Middle frontal gyrus (tissue), 1 donor: ENCODE measurements around the gene GSTT2.
"Not testable (repeated sequence)": the region's sequence is repeated elsewhere in the genome, so short reads cannot be mapped to it uniquely, and the experiment has no call there.

ENCODE experiments used
- DNase-seq: peaks from one replicate; pipeline ENCODE4 v3.0.0-alpha.2; 2015; ENCODE audit warnings: low spot score; ENCODE audit errors: extremely low spot score

The GSTT2 gene

DNA sequence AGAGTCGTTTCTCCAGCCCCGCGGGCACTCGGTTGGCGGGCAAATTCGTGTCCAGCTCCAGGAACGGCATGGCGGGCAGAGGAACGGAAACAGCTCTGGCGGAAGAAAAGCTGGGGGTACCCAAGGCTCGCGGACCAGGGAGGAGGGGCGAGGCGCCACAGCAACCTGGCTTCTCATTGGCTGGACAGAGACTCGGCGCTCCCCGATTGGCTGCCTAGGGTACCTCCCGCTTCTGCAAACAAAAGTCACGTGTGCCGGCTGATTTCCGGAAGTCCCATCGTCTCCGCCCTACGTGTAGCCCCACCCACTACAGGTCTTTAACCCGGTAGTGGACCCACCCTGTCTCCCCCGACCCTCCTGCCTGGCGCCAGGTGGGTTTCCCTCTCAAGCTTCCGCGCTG, 5.6 kb upstream of the GSTT2 start, which contains the start of gene DDT:
Gene DDT, minus strand, starts transcription at position 97 of the 400 bp plus-strand sequence. Its CDS starts 27 bp downstream, at position 70.
- not testable (repeated sequence) for DNase-seq

DNA sequence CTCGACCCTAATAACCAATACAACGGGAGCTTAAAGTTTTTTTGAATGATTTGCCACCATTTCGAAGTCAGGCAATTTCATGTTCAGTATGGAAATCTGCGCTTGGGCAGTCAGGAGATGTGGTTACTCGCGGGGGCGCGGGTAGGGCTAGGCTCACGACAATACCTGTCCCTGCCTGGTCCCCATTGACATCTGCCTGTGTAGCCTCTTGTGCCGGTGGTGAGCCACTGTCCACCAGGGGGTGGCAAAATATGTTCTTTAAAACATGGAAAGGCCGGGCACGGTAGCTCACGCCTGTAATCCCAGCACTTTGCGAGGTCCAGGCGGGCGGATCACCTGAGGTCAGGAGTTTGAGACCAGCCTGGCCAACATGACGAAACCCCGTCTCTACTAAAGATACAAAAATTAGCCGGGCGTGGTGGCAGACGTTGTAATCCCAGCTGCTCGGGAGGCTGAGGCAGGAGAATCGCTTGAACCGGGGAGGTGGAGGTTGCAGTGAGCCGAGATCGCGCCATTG, 5.0 kb upstream of the GSTT2 start:
- not testable (repeated sequence) for DNase-seq

DNA sequence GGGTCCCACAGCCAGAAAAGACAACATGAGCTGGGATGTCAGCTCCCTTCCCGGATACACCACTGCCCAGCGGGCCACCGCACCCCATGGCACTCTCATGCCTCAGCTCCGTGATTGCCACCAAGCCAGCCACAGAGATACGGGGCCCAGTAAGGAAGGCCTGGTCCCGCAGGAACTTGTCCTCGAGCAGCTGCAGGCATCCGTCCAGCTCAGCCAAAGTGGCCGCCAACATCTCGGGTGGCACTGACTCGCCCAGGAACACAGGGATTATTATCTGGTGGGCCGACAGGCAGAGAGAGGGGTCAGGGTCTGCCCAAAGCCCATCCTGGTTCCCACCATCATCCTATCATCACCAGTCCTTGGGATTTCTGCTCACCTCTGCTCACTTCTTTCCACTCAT, 2.6 kb upstream of the GSTT2 start:
- DNase-seq: not testable (repeated sequence)

DNA sequence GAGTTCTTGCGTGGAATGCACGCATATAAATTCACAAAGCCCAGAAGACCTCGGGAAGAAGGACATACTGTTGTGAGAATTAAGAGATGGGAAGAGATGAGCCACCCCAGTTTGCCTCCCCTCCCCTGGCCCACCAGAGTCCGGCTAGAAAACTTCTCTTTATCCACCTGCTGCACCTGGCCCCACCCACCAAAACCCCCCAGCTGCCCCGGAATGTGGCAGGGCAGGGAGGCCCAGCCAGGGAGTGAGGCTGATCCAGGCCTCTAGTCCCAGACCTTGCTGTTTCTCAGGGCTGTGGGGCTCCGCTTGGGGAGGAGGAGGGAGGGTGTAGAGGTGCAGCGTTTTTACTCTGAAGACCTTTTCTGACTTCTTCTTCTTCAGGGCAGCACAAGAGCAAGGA, 633 bp downstream of the GSTT2 start:
- not testable (repeated sequence) for DNase-seq

DNA sequence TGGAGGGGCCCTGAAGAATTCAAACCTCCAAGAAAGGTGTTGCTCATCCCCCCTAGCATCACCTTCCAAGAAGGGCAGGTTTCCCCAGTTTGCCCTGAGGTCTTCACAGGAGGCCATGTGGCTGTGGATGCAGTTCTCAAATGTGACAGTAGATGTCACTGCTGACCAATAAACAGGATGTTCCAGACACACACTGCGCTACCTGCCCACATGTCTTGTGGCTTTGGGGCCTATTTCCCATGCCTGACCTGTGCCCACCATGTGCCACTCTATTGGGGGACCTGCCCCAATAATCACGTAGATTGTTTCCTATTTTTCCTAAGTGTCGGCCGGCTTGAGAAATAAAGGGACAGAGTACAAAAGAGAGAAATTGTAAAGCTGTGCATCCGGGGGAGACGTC, 4.5 kb downstream of the GSTT2 start:
- DNase-seq: peak; percentile 6

DNA sequence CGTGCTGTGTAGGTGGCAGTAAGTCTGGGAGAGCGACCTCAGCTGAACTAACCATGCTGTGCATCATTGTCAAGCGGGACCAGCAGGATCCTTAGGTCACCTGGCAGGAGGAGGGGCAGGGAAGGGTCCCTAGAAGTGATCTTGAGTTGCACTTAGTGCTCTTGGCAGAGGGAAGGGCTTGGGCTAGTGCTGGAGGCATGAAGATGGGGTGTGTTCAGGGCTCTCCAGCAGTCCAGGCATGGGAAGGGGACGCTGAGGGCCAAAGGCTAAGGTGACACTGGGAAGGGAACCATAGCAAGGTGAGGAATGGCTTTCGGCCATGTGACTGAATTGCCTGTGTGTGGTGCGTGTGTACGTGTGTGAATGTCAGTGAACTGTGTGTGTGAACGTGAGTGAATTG, 6.2 kb downstream of the GSTT2 start:
- DNase-seq: not testable (repeated sequence)

DNA sequence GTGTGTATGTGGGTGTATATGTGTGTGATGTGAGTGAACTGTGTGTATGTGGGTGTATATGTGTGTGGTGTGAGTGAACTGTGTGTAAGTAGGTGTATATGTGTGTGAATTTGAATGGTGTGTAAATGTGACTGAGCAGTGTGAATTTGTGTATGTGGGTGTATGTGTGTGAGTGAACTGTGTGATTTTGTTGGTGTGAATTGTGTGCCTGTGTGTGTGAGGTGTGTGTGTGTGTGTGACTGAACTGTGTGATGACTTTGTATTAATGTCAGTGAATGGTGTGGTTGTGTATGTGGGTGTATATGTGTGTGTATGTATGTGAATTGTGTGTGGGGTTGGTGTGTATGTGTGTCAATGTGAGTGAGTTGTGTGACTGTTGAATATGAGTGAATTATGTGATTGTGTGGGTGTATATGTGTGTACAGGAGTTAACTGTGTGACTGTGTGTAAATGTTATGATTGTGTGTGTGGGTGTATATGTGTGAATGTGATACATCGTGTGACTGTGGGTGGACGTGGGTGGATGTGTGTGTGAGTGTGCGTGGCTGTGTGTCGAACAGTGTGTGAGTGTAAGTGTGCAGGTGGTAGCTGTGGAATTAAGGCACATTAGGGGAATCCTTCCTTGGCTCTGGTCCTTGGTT, 6.7 kb downstream of the GSTT2 start:
- DNase-seq: not testable (repeated sequence)

DNA sequence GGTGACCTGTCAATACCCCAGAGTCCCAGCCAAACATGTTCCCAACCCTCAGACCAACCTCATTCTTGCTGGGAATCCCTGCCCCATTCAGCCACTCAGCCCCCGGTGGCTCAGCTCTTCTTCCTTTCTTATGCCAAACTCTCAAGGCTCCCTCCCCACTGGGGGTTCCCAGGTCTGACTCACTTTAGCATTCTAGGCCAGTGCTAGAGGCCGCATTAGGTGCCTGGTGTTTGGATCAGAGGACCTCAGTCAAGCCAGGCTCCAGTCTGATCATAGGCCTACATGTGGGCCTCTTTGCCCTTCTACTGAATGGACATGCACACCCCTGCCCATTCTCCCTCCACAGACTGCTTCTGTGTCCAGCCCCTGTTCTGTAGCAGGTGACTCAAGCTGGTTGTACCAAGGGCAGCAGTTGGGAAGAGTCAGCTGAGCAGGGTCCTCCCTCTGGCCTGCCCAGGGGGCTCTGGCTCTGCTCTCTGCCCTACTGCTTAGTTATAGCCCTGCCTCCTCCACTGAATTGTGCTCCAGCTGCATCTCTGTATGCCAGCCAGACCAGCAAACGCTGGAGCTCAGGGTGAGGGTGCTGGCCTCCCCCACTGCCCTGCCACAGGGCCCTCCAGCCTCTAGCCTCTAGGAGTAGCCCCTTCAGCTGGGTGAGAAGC, 9.8 kb downstream of the GSTT2 start:
- not testable (repeated sequence) for DNase-seq

DNA sequence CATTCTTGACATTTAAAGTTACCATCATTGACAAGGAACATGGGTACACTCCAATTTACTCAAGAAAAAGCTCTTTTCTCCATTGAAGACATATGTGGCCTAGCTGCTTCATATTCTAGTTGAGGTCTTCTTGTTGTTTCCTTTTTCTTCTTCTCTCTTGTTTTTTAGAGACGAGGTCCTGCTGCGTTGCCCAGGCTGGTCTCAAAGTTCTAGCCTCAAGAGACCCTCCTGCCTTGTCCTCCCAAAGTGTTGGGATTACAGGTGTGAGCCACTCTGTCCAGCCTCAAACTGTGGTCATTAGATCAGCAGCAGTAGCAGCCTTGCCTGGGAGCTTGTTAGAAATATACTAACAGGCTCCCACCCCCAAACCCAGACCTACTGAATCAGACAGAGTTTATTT, 13.1 kb downstream of the GSTT2 start:
- not testable (repeated sequence) for DNase-seq

DNA sequence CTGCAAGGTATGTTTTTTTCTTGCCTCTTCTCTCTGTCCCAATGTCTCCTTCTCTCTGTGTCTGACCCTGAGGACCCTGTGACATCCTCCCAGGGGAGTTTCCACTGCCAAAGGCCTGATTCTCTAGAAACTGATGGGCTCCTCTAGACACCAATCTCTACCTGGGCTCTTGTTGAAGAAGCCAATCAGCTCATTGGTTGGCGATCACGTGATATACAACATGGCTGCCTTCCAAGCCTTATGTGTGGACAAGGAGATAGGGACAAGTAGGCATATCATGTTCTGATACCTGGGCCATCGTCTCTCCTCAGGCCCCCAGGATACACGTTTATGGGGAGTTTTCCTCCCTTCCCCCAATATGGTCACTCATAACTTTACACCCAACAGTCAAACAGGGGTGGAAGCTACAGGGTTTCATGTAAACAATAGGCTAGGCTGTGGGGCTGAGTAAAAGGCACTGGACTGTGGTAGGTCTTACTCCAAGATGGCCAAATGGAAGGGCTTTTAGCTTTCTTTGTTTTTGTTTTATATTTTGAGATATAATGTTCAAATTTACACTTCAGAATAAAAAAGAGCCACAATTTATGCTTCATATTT, 13.7 kb downstream of the GSTT2 start:
- not testable (repeated sequence) for DNase-seq

DNA sequence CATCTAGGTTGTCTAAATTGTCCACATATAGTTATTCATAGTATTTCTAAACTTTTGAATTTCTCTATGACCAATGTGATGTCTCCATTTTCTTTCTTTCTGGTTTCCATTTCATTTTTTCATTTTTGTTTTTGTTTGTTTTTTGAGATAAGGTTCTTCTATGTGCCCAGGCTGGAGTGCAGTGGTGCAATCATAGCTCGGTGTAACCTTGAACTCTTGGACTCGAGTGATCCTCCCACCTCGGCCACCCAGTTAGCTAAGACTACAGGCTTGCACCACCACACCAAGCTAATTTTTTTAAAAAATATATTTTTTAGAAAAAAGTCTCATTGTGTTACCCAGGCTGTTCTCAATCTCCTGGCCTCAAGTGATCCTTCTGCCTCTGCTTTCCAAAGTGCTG, 17.2 kb downstream of the GSTT2 start:
- no peak for DNase-seq

DNA sequence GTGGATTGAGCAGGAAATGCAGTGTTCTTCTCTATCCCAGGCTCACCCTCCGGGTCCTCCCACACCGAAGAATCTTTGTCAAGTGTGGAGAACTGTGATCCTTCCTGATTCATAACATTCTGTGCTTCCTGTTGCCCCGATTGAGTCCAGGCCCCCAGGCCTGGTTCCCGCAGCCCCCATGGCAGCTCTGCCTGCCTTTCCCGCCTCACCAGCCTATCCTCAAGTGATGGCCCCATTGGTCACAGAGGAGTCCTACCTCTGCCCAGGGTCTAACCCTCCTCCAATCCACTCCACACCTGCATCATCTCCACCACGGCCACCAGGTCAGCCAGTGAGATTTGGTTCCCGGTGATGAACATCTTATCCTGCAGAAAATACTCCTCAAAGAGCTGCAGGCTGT, 19.8 kb downstream of the GSTT2 start:
- DNase-seq: not testable (repeated sequence)

DNA sequence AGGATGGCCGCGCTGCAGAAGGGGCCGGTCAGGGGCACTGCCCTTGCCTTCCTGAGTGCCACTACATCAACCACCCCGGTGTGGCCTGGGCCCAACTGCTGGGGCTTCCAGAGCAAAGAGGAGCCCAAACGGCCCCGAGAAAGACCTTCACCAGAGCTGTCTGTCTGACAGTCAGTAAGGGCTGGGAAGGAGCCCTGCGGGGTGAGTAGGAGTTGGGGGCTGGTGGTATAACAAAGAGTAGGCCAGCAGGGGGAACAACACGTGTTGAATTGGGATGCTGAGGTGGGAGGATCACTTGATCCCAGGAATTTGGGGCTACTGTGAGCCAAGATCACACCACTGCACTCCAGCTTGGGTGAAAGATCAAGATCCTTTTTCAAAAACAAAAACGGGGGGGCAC, 21.4 kb downstream of the GSTT2 start:
- no peak for DNase-seq

DNA sequence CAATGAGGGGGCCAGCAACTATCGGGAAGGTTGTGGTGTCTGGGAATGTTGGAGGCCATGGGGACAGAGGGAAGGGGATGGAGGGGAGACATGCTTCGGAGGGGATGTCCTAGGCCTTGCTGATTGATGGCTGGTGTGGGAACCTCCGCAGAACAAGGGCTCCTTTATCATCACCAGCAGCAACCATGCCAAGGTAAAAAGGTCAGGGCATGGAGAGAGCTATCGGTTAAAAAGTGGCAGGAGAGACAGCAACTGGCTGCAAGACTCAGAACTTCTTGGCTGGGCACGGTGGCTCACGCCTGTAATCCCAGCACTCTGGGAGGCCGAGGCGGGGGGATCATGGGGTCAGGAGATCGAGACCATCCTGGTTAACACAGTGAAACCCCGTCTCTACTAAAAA, 22.3 kb downstream of the GSTT2 start:
- no peak for DNase-seq

DNA sequence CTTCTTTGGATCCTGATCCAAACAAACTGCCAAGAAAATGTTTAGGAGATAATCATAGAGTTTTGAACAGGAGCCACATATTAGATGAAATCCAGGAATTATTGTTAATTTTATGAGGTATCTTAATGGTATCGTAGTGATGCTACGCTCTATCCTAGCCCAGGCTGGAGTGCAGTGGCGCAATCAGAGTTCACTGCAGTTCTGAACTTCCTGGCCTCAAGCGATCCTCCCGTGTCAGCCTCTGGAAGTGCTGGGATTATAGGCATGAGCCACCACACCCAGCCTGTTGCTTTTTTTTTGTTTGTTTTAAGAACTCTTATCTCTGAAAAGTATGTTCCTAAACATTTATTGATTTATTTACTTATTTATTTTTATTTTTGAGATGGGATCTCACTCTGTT, 22.9 kb downstream of the GSTT2 start:
- no peak for DNase-seq

DNA sequence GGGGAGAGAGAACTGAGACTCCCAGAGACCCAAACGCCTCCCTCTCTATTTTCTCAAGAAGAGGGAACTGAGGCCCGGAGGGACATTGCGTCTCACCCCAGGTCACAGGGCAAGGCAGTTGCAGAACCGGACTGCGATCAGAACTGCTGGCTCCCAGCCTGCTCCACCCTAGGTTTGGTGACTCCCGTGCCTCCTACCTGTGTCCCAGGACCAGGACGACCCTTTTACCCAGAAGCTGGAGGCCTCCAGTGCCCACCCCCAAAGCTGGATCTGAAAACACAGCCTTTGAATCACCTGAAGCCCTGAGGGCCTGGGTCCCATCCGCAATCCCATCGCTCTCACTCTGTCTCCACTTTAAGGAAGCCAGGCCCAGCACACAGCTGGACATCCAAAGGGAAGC, 24.0 kb downstream of the GSTT2 start:
- DNase-seq: no peak

DNA sequence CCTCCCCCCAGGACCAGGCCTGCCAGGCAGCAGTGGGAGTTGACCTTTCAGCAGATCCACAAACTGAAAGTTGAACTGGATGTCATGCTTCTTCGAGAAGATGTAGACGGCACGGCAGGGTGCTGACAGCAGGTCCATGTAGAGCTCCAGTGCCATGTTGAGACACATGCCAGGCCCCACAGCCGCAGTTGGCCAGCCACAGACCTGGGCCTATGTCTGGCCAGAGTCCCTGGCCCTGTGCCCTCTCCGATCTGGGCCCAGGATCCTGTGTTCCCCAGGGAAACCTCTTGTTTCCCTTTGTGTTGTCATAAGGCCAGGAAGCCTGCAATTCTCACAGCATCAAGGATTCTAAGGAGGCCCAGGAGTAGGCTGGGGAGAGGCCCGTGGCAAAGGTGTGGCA, 25.3 kb downstream of the GSTT2 start, which contains the start of gene GSTT4:
Gene GSTT4, minus strand, starts transcription at position 253 of the 400 bp plus-strand sequence. Its CDS starts 97 bp downstream, at position 156.
- DNase-seq: no peak

DNA sequence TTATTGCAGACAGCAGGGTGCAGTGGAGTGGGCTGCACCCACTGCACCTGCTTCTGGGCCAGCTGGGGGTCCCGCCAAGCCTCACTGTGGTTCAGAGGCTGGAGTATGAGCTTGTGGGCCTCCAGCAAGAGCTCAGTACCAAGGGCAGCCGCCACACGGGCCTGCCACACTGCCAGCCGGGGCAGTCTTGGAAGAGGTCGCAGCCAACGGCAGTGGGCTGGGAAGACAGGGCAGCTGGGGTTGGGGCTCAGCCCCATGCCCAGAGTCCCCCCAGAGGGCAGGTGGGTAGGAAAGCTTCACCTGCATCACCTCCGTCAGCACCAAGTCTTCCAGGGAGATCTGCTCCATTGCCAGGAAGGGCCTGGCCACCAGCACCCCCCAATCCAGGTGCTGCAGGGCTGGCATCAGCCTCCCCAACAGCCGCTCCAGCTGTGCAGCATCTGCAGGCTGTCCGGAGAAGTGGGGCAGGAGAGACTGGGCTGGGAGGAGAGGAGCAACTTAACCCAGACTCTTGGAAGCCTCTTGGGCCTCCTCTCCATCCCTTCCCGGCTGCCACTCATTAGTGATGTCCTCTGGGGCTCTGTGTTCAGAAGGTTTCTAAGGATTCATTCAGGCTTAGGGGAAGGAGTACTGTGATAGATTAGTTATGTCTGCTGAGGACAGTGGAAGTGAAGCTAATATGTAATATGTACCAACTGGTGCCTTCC, 26.4 kb downstream of the GSTT2 start:
- DNase-seq: no peak

DNA sequence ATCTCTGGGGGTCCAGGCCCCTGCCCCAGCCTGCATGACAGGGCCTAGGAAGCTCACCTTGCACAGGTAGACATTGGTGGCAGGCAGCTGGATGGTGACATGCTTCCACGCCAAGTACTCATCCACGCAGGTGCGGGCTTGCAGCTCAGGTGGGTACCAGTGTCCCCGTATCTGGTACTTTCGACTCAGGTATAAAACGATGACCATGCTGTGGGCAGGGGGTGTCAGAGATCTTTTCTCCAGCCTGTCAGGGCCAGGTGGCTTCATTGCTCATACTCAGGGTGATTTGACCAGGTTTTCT, 26.9 kb downstream of the GSTT2 start:
- DNase-seq: no peak

DNA sequence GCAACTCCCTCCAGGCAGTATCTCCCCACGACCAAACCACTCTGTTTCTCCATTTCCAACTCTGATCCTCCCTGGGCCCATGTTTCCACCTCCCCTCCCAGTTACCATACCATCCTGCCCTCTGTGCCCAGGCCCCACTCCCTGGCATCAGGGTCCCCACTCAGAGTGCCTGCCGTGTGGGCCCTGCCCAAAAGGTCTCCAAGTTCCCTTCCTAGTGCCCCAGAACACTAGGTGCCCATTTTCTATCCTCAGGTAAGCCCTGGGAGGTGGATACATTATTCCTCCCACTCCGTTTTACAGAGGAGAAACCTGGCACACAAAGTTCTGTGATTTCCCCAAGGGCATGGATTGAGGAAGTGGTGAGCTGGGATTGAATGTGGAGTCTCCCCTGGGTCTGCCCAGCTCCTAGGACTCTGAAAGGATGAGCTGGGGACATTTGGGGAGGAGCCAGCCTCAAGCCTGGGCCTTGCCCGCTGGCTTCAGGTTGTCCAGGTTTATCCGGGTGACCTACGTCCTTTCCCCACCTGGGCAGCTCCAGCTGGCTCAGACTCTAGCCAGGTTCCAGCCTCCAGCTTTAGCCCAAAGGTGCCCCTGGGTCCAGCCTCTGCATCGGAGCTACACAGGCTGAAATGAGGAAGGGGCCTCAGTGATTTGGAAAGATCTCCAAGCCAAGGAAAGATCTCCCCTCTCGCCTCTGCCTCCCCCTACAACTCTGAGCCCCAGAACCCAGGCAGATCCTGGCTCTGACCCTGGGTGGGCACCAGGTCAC, 27.5 kb downstream of the GSTT2 start:
- DNase-seq: no peak

DNA sequence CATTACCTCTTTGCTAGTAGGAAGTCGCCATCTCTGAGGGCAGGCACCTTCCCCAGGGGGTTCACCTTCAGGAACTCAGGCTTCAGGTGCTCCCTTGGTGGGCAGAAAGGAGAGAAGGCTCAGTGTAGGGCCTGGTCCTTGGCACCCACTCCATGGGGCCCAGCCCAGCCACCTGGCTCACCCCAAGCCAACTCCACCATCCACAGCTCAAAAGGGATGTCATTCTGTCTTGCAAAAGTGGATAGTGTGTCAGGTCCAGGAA, 28.0 kb downstream of the GSTT2 start:
- no peak for DNase-seq
